Kidney (tissue), 14 donors: ENCODE results near the gene ATOSB. TPM values are rescaled to one million over a fixed set of nuclear protein-coding genes. Genes with fewer than 3 reads are reported as not detected.

Source experiments
- DNase-seq, 5 donors: peaks; one replicate each; pipeline ENCODE4 v3.0.0-alpha.2; 2013 to 2020
- FAIRE-seq: peaks from 2 replicates; lab custom pipeline; 2012; peaks lifted over from hg19 to GRCh38; lab: Jason Lieb, UNC
- H3K27ac ChIP-seq, 2 donors: one replicate each; pipeline ENCODE4 v1.7.0; 2013; ENCODE audit warnings: low read depth in 2 of 2, low read length in 2 of 2, inconsistent platforms in 1 of 2
- H3K27me3 ChIP-seq: one replicate; pipeline ENCODE4 v1.7.1; 2013; ENCODE audit warnings: low read length, inconsistent platforms; ENCODE audit not compliant: control insufficient read depth, insufficient read depth
- H3K36me3 ChIP-seq, 3 donors: one replicate each; pipeline versions ENCODE4 v1.7.0 to v1.7.1; 2013; ENCODE audit warnings: low read length in 3 of 3, control low read depth in 1 of 3, inconsistent platforms in 1 of 3; ENCODE audit not compliant: insufficient read depth in 3 of 3, control insufficient read depth in 2 of 3
- H3K4me1 ChIP-seq, 3 donors: one replicate each; pipeline versions ENCODE4 v1.7.0 to v1.7.1; 2013; ENCODE audit warnings: low read length in 3 of 3, inconsistent platforms in 1 of 3, low read depth in 1 of 3; ENCODE audit not compliant: control insufficient read depth in 2 of 3, insufficient read depth in 2 of 3
- H3K4me3 ChIP-seq, 3 donors: one replicate each; pipeline versions ENCODE4 v1.7.0 to v1.8.1; 2013; ENCODE audit warnings: low read length in 3 of 3, control low read depth in 1 of 3, inconsistent platforms in 1 of 3
- H3K9ac ChIP-seq, 3 donors: one replicate each; pipeline versions ENCODE4 v1.7.0 to v1.7.1; 2013; ENCODE audit warnings: low read length in 3 of 3, control low read depth in 1 of 3, inconsistent platforms in 1 of 3
- H3K9me3 ChIP-seq, 3 donors: one replicate each; pipeline versions ENCODE4 v1.7.0 to v1.7.1; 2013; ENCODE audit warnings: low read length in 3 of 3, control low read depth in 1 of 3, inconsistent platforms in 1 of 3; ENCODE audit not compliant: control insufficient read depth in 2 of 3, insufficient read depth in 1 of 3
- intact Hi-C: fragments of 100-400 bp; cut with DNase I; formaldehyde crosslinking; loops from one replicate; pipeline ENCODE4 v1.11.1; 2022
- polyA plus RNA-seq: library from polyadenylated mRNA; stranded (reverse); fragments of 350-450 nt; fragmentation: Illumina TruSeq; extraction: RNeasy Lipid Tissue Mini Kit (QIAGEN cat#74804); gene quantifications from one replicate; pipeline ENCODE4 v1.2.3, GENCODE V29; 2014; ENCODE audit warnings: low read depth, low replicate concordance; ENCODE audit not compliant: insufficient read depth
- total RNA-seq: library from RNA; stranded (reverse); fragmentation: NEBNext Ultra II Directional; extraction: Animal tissue kit (Norgen Biotek cat#: 25700); gene quantifications from one replicate; pipeline ENCODE4 v1.2.1, GENCODE V29; 2021
- TF ChIP-seq, protein P1 (sequence below): IDR thresholded peaks from 3 replicates; pipeline ENCODE4 v1.5.1; 2012; ENCODE audit warnings: mild to moderate bottlenecking, moderate library complexity, borderline replicate concordance; ENCODE audit not compliant: insufficient read depth; ENCODE audit errors: extremely low read depth
- donor health status: control.
- donor health status: control.
- donor health status: control.
- donor health status: control.
- donor health status: control.
- donor health status: DM: yes; HTN: yes; CAD: no.
- donor health status: Normal renal cell carcinoma (clear cell type).

The ATOSB gene
- total and polyA plus RNA-seq, 2 donors from 2014 or later, result 18.6 to 19.5 TPM

DNA sequence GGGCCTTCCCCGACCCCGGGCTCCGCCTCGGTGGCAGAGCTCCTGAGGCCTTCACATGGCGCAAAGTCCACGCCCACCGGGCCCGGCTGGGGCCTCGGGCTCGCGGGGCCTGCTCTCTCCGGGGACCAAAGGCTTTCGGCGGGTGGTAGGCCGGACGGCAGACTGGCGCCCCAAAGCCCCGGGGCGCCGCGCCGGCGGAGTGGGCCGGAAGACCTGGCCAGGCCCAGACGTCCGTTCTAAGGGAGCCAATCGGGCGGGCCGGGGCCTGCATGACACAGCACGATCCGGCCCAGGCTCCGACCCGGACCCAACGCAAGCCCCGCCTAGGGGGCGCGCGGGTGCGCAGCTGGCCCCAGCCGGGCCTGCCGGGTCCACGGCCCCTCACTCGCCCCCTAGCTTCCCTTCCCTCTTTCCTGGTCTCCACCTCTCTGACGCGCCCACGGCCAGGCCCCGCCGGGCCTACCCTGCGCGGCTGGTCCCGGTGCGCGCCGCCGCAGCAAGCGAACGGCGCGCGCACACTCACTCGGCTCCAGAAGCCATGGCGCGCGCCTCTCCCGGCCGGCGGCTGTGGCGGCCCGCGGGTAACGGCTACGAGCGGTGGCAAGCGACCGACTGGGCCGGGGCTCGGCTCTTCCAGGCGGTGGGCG, 43.7 kb downstream of the ATOSB start:
- Histone ChIP-seq H3K27ac (peak overlapping the region; percentile 93 to 98), H3K4me3 (peak overlapping the region; percentile 66 to 87 (median 85)), H3K4me1 (peaks cover 4 to 29% (median 23%) of the 10 kb centered on the region in 3 donors), H3K9me3 (no peaks in the 10 kb centered on the region), H3K27me3 (no peaks in the 10 kb centered on the region), H3K9ac (peak overlapping the region; percentile 48 to 92 (median 91)), H3K36me3 (peaks cover 13% of the 10 kb centered on the region in 3 donors)
- peak; percentile 85 to 95 (median 91) for DNase-seq
- no peak for FAIRE-seq
- TF ChIP-seq, protein P1, sequence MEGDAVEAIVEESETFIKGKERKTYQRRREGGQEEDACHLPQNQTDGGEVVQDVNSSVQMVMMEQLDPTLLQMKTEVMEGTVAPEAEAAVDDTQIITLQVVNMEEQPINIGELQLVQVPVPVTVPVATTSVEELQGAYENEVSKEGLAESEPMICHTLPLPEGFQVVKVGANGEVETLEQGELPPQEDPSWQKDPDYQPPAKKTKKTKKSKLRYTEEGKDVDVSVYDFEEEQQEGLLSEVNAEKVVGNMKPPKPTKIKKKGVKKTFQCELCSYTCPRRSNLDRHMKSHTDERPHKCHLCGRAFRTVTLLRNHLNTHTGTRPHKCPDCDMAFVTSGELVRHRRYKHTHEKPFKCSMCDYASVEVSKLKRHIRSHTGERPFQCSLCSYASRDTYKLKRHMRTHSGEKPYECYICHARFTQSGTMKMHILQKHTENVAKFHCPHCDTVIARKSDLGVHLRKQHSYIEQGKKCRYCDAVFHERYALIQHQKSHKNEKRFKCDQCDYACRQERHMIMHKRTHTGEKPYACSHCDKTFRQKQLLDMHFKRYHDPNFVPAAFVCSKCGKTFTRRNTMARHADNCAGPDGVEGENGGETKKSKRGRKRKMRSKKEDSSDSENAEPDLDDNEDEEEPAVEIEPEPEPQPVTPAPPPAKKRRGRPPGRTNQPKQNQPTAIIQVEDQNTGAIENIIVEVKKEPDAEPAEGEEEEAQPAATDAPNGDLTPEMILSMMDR, result peak; percentile 11
- intact Hi-C loops, result no loop called here

DNA sequence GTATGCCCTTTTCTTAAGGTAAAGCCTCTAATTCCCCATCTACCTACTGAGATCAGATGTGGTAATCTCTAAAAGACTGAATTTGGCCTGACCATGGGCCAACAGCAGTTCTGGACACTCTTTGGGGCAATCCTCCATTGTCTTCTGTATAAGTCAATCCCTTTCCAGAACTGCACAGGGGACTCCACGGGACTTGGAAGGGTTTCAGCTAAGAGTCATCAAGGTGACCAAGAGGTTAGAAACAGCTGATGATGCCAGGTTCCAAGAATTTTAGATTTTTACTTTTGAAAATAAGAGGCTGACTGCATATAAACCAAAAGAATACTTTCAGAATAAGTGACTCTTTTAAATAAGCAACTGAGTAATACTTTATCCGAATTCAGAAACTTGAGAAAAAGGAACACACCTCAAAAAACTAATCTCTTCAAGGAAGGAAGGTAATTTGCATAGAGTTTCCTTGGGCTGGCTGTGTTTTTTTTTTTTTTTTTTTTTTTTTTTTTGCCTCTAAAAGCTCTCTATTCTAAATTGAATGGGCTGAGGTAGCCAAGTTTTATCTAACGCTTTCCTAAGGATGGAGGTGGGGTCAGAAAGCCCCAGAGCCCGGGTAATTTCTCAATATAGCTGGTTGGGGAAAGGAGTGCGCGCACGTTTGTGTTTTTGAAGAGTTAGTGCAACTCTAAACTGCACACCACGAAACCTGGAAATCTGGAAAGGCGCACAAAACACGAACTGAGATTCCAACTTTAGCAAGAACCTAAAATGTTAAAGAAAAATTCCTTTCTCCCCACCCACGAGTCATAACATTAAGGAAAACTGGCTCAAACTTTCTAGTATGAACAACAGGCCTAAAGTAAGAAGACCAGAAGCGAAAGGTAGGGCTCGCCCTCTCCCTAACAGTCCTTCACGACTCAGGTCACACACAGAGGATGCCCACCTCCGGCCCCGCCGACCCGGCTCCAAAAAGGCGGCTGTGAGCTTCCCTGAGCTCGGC, 44.5 kb downstream of the ATOSB start:
- Histone ChIP-seq H3K4me1 (peaks cover 4 to 29% (median 23%) of the 10 kb centered on the region in 3 donors), H3K9ac (peak overlapping the region; percentile 48 to 92 (median 91)), H3K27ac (peak overlapping the region; percentile 93 to 98), H3K36me3 (peaks cover 12 to 19% (median 19%) of the 10 kb centered on the region in 3 donors), H3K4me3 (peak overlapping the region; percentile 66 to 87 (median 85)), H3K9me3 (no peaks in the 10 kb centered on the region), H3K27me3 (no peaks in the 10 kb centered on the region)
- intact Hi-C loops, result no loop called here
- FAIRE-seq (no peak), DNase-seq (peak in 2 of 5 donors; percentile 13 to 21)
- TF ChIP-seq, protein P1, result no peak

DNA sequence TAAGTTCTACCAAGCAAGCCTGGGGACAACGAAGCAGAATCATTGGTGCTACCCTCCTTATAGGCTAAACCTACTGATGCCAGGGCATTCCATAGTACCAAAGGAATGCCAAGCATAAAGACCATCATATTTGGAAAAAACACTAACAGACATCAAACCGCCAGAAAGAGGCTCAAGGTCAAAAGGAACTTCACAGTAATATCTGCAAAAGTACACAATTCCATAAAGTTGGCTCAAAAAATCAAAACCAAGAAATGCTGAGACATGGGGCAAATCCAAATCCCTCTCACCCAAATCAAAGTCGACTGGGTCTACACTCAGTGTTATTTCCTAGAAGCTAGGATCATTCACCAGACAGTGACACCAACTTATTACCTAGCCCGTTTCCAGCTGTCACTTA, 46.6 kb downstream of the ATOSB start:
- Histone ChIP-seq H3K9me3 (no peaks in the 10 kb centered on the region), H3K9ac (peak overlapping the region in 1 of 3 donors; percentile 22), H3K4me1 (peaks cover 4 to 29% (median 23%) of the 10 kb centered on the region in 3 donors), H3K27me3 (no peaks in the 10 kb centered on the region), H3K4me3 (peak overlapping the region in 2 of 3 donors; percentile 5 to 20), H3K36me3 (peaks cover 24 to 40% (median 33%) of the 10 kb centered on the region in 3 donors), H3K27ac (no peak overlapping the region)
- TF ChIP-seq, protein P1, result no peak
- intact Hi-C loops, result no loop called here
- DNase-seq, result no peak
- FAIRE-seq, result no peak
